GM20431 (cell line): ENCODE results near the gene CASZ1.

Experiments used
- in situ Hi-C: fragments of 300-500 bp; cut with MseI, MboI; formaldehyde crosslinking; loops from one replicate; pipeline ENCODE4 v1.15.0; 2020; ENCODE audit warnings: low sequenced_read_pairs; ENCODE audit not compliant: unreplicated experiment

The CASZ1 gene

GRCh38 chr1:10648689-10649516 is 147.5 kb downstream of the CASZ1 start:
- in situ Hi-C loops, result no loop called here

GRCh38 chr1:10647414-10648170 is 148.9 kb downstream of the CASZ1 start:
- in situ Hi-C loops, result no loop called here

- in situ Hi-C loops, result no loop called here
Measured at GRCh38 chr1:10646347-10646861, 150.0 kb downstream of the CASZ1 start.

- in situ Hi-C loops, result no loop called here
Measured at GRCh38 chr1:10644307-10645128, 151.9 kb downstream of the CASZ1 start.

- in situ Hi-C loops, result no loop called here
Measured at GRCh38 chr1:10643607-10644306, 152.7 kb downstream of the CASZ1 start.

- in situ Hi-C loops, result no loop called here
Measured at GRCh38 chr1:10642403-10643080, 153.9 kb downstream of the CASZ1 start.

GRCh38 chr1:10641976-10642375 is 154.5 kb downstream of the CASZ1 start:
- in situ Hi-C loops, result no loop called here

GRCh38 chr1:10640843-10641553 is 155.4 kb downstream of the CASZ1 start:
- in situ Hi-C loops, result no loop called here

- in situ Hi-C loops, result no loop called here
Measured at GRCh38 chr1:10639775-10640578, 156.5 kb downstream of the CASZ1 start.

- in situ Hi-C loops, result no loop called here
Measured at GRCh38 chr1:10639011-10639774, 157.3 kb downstream of the CASZ1 start.

- in situ Hi-C loops, result no loop called here
Measured at GRCh38 chr1:10638559-10639005, 157.9 kb downstream of the CASZ1 start.

GRCh38 chr1:10637834-10638558 is 158.4 kb downstream of the CASZ1 start:
- in situ Hi-C loops, result no loop called here

- in situ Hi-C loops, result no loop called here
Measured at GRCh38 chr1:10637400-10637799, 159.0 kb downstream of the CASZ1 start.

GRCh38 chr1:10635992-10636391 is 160.5 kb downstream of the CASZ1 start:
- in situ Hi-C loops, result no loop called here

GRCh38 chr1:10635085-10635896 is 161.2 kb downstream of the CASZ1 start:
- in situ Hi-C loops, result no loop called here
